Measurements from ENCODE around the gene CDK9.

Gene CDK9

DNA sequence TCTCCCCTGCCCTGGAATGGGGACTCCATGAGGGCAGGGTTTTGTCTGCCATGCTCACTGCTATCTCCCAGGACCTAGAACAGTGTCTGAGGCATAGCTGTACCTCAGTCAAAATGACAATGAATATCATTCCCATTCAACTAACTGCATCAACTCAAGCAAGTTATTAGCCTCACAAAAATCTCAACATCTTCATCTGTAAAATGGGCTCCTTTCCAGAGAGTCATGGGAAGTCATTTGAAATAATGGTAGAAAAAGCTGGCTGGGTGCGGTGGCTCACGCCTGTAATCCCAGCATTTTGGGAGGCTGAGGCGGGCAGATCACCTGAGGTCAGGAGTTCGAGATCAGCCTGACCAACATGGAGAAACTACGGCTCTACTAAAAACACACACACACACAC, 16.7 kb upstream of the CDK9 start:
- Mint-ChIP-seq H3K4me1 (peaks cover 54 to 86% of the 10 kb centered on the region in 2 donors), H3K4me3 (peak overlapping the region; percentile 5 to 27), H3K27ac (peak overlapping the region; percentile 88), H3K27me3 (no peaks in the 10 kb centered on the region), H3K36me3 (peaks cover 54 to 61% of the 10 kb centered on the region in 2 donors), H3K9me3 (no peaks in the 10 kb centered on the region)
- ATAC-seq (replicated peaks): no peak
- no peak for DNase-seq

GRCh38 chr9:127769929-127770582, 15.8 kb upstream of the CDK9 start:
- Mint-ChIP-seq H3K9me3 (no peaks in the 10 kb centered on the region), H3K27me3 (no peaks in the 10 kb centered on the region), H3K27ac (peak overlapping the region; percentile 95), H3K4me1 (peaks cover 49 to 80% of the 10 kb centered on the region in 2 donors), H3K4me3 (peak overlapping the region; percentile 92 to 99), H3K36me3 (peaks cover 50 to 57% of the 10 kb centered on the region in 2 donors)
- ATAC-seq (replicated peaks) (no peak), DNase-seq (no peak)

DNA sequence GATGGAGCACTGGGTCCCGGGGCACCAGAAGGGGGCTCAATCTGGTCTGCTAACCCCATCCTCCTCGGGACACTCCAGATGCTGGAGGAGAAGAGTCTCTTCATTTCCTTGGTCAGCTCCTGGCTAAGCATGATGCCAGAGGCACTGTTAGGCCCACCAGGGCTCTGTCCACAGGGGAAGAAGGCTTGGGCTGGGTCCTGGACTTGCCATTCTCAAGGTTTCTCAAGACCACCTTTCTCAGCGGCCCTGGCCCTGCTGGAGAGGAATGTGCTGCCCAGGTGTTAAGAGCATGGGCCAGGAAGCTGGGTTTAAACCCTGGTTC, 15.3 kb upstream of the CDK9 start:
- Mint-ChIP-seq H3K4me1 (peaks cover 45 to 75% of the 10 kb centered on the region in 2 donors), H3K27me3 (no peaks in the 10 kb centered on the region), H3K9me3 (no peaks in the 10 kb centered on the region), H3K4me3 (peak overlapping the region; percentile 92 to 99), H3K27ac (peak overlapping the region; percentile 95), H3K36me3 (peaks cover 45 to 52% of the 10 kb centered on the region in 2 donors)
- ATAC-seq (replicated peaks) (no peak), DNase-seq (no peak)

DNA sequence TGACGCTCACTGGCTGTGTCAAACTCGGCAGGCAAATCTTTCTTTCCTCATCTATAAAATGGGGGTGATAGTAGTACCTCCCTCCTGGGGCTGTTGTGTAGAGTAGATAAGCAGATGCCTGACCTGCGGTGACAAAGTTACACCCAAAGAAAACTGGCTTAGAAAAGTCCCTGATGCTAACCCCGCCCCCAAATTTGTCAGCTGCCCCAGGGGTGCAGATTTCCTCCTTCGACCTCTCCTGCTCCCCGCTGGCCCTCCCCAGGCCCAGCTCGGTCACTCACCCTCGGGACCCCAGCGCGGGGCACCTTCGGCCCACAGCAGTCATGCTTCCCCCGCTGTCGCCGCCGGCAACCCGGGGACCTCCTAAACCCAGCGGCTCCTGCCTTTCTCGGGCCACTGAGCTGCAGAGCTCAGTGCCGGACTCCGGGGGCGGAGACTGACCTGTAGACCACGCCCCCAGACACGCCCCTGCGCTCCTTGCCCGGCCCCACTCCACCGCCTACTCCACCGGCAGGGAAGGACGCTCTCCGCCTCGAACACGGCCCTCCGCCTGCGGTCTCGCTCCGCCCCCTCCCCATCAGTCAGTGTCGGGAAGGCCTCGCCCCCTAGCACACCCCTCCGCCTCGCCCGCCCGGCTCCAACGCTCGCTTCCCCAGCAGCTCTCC, 14.8 kb upstream of the CDK9 start:
- Mint-ChIP-seq H3K27me3 (no peaks in the 10 kb centered on the region), H3K27ac (peak overlapping the region; percentile 95), H3K36me3 (peaks cover 42 to 48% of the 10 kb centered on the region in 2 donors), H3K9me3 (no peaks in the 10 kb centered on the region), H3K4me3 (peak overlapping the region; percentile 92 to 99), H3K4me1 (peaks cover 45 to 70% of the 10 kb centered on the region in 2 donors)
- ATAC-seq (replicated peaks): peak; percentile 91 to 92
- peak; percentile 97 for DNase-seq

GRCh38 chr9:127771570-127772189, 14.2 kb upstream of the CDK9 start:
- no peaks in the 10 kb centered on the region for H3K9me3 Mint-ChIP-seq
- H3K4me3 Mint-ChIP-seq: peak overlapping the region; percentile 92 to 99
- DNase-seq: no peak
- H3K27ac Mint-ChIP-seq: peak overlapping the region; percentile 95
- ATAC-seq (replicated peaks): no peak
- H3K36me3 Mint-ChIP-seq: peaks cover 41 to 47% of the 10 kb centered on the region in 2 donors
- H3K27me3 Mint-ChIP-seq: no peaks in the 10 kb centered on the region
- H3K4me1 Mint-ChIP-seq: peaks cover 44 to 70% of the 10 kb centered on the region in 2 donors

- Mint-ChIP-seq H3K36me3 (peaks cover 35 to 47% of the 10 kb centered on the region in 2 donors), H3K9me3 (no peaks in the 10 kb centered on the region), H3K27me3 (no peaks in the 10 kb centered on the region), H3K4me3 (no peak overlapping the region), H3K4me1 (peaks cover 40 to 67% of the 10 kb centered on the region in 2 donors), H3K27ac (no peak overlapping the region)
- no peak for ATAC-seq (replicated peaks)
- DNase-seq: no peak
These were observed 13.2 kb upstream of the CDK9 start for GRCh38 chr9:127772603-127773002.

DNA sequence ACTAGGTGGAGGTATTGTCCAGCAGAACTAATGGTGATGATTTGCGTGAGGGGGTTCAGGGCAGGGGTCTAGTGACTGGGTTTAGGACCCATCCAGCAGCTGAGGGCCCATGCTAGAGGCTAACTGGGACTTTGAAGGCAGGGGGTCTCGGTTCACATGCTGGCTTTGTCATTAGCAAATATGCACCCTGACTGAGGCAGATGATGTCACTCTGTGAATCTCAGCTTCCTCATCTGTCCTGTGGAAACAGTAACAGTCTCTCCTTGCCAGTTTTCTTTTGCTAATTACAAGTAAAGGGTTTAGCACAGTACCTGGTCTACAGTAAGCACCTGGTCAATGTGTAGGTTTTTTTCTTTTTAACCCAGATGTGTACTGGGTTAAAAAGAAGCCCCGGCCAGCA, 12.6 kb upstream of the CDK9 start:
- Mint-ChIP-seq H3K9me3 (no peaks in the 10 kb centered on the region), H3K36me3 (peaks cover 36 to 49% of the 10 kb centered on the region in 2 donors), H3K4me3 (no peak overlapping the region), H3K27ac (no peak overlapping the region), H3K27me3 (no peaks in the 10 kb centered on the region), H3K4me1 (peaks cover 41 to 69% of the 10 kb centered on the region in 2 donors)
- no peak for ATAC-seq (replicated peaks)
- DNase-seq: no peak

GRCh38 chr9:127773981-127774380, 11.9 kb upstream of the CDK9 start:
- peaks cover 35 to 43% of the 10 kb centered on the region in 2 donors for H3K36me3 Mint-ChIP-seq
- H3K4me1 Mint-ChIP-seq: peaks cover 36 to 69% of the 10 kb centered on the region in 2 donors
- no peak for ATAC-seq (replicated peaks)
- no peaks in the 10 kb centered on the region for H3K27me3 Mint-ChIP-seq
- H3K4me3 Mint-ChIP-seq: no peak overlapping the region
- no peaks in the 10 kb centered on the region for H3K9me3 Mint-ChIP-seq
- no peak for DNase-seq
- H3K27ac Mint-ChIP-seq: peak overlapping the region; percentile 43

DNA sequence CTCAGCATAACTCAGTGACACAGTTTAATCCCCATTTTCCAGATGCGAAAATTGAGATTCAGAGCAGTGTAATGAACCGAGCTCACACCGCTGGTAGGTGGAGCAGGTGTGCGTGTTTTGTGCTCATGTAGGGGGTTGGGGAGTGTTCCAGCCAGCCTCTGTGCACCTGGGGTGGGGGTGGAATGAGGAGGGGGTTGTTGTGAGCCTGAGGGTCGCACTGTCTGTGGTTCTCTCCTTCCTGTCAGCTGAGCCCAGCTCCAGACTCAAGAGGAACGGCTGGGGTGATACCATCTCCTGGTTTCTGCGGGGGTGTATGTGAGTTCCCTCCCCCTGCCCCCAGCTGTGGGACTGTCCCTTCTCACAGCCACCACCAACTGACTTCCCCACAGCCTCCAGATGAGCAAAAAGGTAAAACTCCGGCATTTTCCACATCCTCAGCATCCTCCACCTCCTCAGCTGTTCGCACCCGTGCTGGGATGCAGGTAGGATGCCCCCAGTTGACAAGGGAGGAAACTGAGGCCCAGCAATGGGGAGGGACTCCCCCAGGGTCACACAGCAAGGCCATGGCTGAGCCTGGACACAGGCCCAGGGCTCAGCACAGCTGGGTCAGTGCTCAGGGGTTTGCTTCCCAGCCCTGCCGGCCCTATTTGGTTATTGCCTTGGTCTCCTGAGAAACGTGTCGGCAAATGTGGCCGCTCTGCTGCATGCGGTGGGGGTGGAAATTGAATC, 9.5 kb upstream of the CDK9 start:
- ATAC-seq (replicated peaks) (peak; percentile 42 to 50), DNase-seq (peak; percentile 75)
- no peaks in the 10 kb centered on the region for H3K9me3 Mint-ChIP-seq
- peak overlapping the region; percentile 94 for H3K27ac Mint-ChIP-seq
- no peaks in the 10 kb centered on the region for H3K27me3 Mint-ChIP-seq
- peak overlapping the region; percentile 96 to 100 for H3K4me3 Mint-ChIP-seq
- peaks cover 21 to 30% of the 10 kb centered on the region in 2 donors for H3K36me3 Mint-ChIP-seq
- H3K4me1 Mint-ChIP-seq: peaks cover 25 to 64% of the 10 kb centered on the region in 2 donors

- H3K27ac Mint-ChIP-seq: peak overlapping the region; percentile 94
These were observed 8.9 kb upstream of the CDK9 start for GRCh38 chr9:127776924-127777289.

GRCh38 chr9:127777368-127777980, 8.4 kb upstream of the CDK9 start:
- Mint-ChIP-seq H3K4me3 (peak overlapping the region; percentile 96 to 100), H3K9me3 (no peaks in the 10 kb centered on the region), H3K4me1 (peaks cover 28 to 58% of the 10 kb centered on the region in 2 donors), H3K36me3 (peaks cover 19 to 26% of the 10 kb centered on the region in 2 donors), H3K27me3 (no peaks in the 10 kb centered on the region), H3K27ac (peak overlapping the region; percentile 94)
- ATAC-seq (replicated peaks) (no peak), DNase-seq (no peak)

More at GRCh38 chr9:127776924-127777289, 8.9 kb upstream of the CDK9 start:
- Mint-ChIP-seq H3K4me1 (peaks cover 28 to 58% of the 10 kb centered on the region in 2 donors), H3K4me3 (peak overlapping the region; percentile 96 to 100), H3K36me3 (peaks cover 19 to 26% of the 10 kb centered on the region in 2 donors), H3K9me3 (no peaks in the 10 kb centered on the region), H3K27me3 (no peaks in the 10 kb centered on the region)
- ATAC-seq (replicated peaks) (no peak), DNase-seq (no peak)

- Mint-ChIP-seq H3K27ac (peak within 1 kb of the TSS; percentile 94), H3K9me3 (no peaks in the 10 kb centered on the region), H3K27me3 (no peaks in the 10 kb centered on the region), H3K4me3 (peak within 1 kb of the TSS; percentile 96 to 100), H3K36me3 (peaks cover 19 to 26% of the 10 kb centered on the region in 2 donors), H3K4me1 (peaks cover 34 to 61% of the 10 kb centered on the region in 2 donors)
- DNase-seq: peak; percentile 59
- ATAC-seq (replicated peaks): peak; percentile 52 to 54
These were observed 7.3 kb upstream of the CDK9 start, which contains the start of gene SH2D3C for GRCh38 chr9:127778280-127779135. SH2D3C (minus strand) TSS chr9:127778666; CDS start chr9:127778627, 39 bp downstream.
